DND-41 (cell line): ENCODE results near the gene NDE1.

Experiments
- ATAC-seq: fragments of 200-7000 bp; cut with Tn5 transposase; 3 replicates; pipeline ENCODE4 v1.9.1; 2021; ENCODE audit warnings: low read depth; ENCODE audit not compliant: insufficient read depth
- DNase-seq: peaks from one replicate; pipeline ENCODE4 v3.0.0-alpha.2; 2020
- H2AFZ ChIP-seq: 2 replicates; pipeline ENCODE4 v1.6.0; 2012; ENCODE audit warnings: low read depth, low read length
- H3K27ac ChIP-seq: 2 replicates; pipeline ENCODE4 v1.5.1; 2012; ENCODE audit warnings: low read length, inconsistent platforms
- H3K27me3 ChIP-seq: fragments of 200-600 bp; sonication (generic); 2 replicates; pipeline ENCODE4 v1.6.0; 2012; ENCODE audit warnings: low read length, mild to moderate bottlenecking, inconsistent platforms; ENCODE audit not compliant: insufficient read depth, poor library complexity
- H3K36me3 ChIP-seq: 2 replicates; pipeline ENCODE4 v1.5.1; 2012; ENCODE audit warnings: low read length, inconsistent platforms; ENCODE audit not compliant: insufficient read depth
- H3K4me1 ChIP-seq: 2 replicates; pipeline ENCODE4 v1.5.1; 2012; ENCODE audit warnings: mild to moderate bottlenecking, low read length; ENCODE audit not compliant: insufficient read depth
- H3K4me2 ChIP-seq: 2 replicates; pipeline ENCODE4 v1.6.0; 2012; ENCODE audit warnings: mild to moderate bottlenecking, moderate library complexity, low read length, inconsistent platforms; ENCODE audit not compliant: insufficient read depth
- H3K4me3 ChIP-seq, 2 experiments: fragments of 200-600 bp in 1 of 2; shearing (Covaris generic) in 1 of 2; 2 replicates each; pipeline ENCODE4 v1.5.1; 2012 to 2016; ENCODE audit warnings: inconsistent platforms in 2 of 2, low read length in 2 of 2, mild to moderate bottlenecking in 2 of 2, low read depth in 1 of 2, moderate library complexity in 1 of 2
- H3K79me2 ChIP-seq: 2 replicates; pipeline ENCODE4 v1.6.0; 2012; ENCODE audit warnings: low read length, inconsistent platforms; ENCODE audit not compliant: insufficient read depth
- H3K9ac ChIP-seq: 2 replicates; pipeline ENCODE4 v1.6.0; 2012; ENCODE audit warnings: low read depth, mild to moderate bottlenecking, inconsistent platforms, low read length, moderate library complexity
- H3K9me3 ChIP-seq: 2 replicates; pipeline ENCODE4 v1.5.1; 2012; ENCODE audit warnings: low read length, moderate library complexity, mild to moderate bottlenecking, inconsistent platforms; ENCODE audit not compliant: insufficient read depth, severe bottlenecking
- H4K20me1 ChIP-seq: 2 replicates; pipeline ENCODE4 v1.6.0; 2012; ENCODE audit warnings: low read length; ENCODE audit not compliant: insufficient read depth
- EZH2 ChIP-seq: IDR thresholded peaks from 3 replicates; pipeline ENCODE4 v1.6.1; 2012; ENCODE audit warnings: borderline replicate concordance, low read depth, mild to moderate bottlenecking, moderate library complexity, low read length, inconsistent platforms; ENCODE audit not compliant: severe bottlenecking
- TF ChIP-seq, protein P1 (sequence below): IDR thresholded peaks from 2 replicates; pipeline ENCODE4 v1.5.1; 2012; ENCODE audit warnings: borderline replicate concordance, low read length, moderate library complexity, mild to moderate bottlenecking; ENCODE audit not compliant: poor library complexity, severe bottlenecking; ENCODE audit errors: extremely low read depth

NDE1 gene

DNA sequence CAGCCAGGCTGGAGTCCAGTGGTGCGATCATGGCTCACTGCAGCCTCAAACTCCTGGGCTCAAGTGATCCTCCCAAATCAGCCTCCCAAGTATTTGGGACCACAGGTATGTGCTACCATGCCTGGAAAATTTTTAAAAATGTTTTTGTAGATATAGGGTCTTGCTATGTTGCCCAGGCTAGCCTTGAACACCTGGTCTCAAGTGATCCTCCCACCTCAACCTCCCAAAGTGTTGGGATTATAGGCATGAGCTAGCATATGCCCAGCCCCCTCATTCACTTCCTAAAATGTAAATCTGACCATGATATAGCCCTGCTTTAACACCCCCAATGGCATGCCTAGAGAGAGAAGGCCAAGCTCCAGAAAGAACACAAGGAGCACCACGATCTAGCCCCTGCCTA lies 98.6 kb downstream of the NDE1 start:
- no peaks in the 10 kb centered on the region for H3K27me3 ChIP-seq
- no peaks in the 10 kb centered on the region for H4K20me1 ChIP-seq
- H3K4me1 ChIP-seq = no peaks in the 10 kb centered on the region
- no peak overlapping the region for H3K4me3 ChIP-seq
- ATAC-seq (no peak), DNase-seq (no peak)
- no peak overlapping the region for H3K9ac ChIP-seq
- H2AFZ ChIP-seq = no peak overlapping the region
- H3K36me3 ChIP-seq = no peaks in the 10 kb centered on the region
- no peaks in the 10 kb centered on the region for H3K79me2 ChIP-seq
- no peak overlapping the region for H3K27ac ChIP-seq
- TF ChIP-seq, protein P1, sequence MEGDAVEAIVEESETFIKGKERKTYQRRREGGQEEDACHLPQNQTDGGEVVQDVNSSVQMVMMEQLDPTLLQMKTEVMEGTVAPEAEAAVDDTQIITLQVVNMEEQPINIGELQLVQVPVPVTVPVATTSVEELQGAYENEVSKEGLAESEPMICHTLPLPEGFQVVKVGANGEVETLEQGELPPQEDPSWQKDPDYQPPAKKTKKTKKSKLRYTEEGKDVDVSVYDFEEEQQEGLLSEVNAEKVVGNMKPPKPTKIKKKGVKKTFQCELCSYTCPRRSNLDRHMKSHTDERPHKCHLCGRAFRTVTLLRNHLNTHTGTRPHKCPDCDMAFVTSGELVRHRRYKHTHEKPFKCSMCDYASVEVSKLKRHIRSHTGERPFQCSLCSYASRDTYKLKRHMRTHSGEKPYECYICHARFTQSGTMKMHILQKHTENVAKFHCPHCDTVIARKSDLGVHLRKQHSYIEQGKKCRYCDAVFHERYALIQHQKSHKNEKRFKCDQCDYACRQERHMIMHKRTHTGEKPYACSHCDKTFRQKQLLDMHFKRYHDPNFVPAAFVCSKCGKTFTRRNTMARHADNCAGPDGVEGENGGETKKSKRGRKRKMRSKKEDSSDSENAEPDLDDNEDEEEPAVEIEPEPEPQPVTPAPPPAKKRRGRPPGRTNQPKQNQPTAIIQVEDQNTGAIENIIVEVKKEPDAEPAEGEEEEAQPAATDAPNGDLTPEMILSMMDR = no peak
- no peak for TF ChIP-seq EZH2
- no peak overlapping the region for H3K4me2 ChIP-seq
- H3K9me3 ChIP-seq = no peaks in the 10 kb centered on the region

DNA sequence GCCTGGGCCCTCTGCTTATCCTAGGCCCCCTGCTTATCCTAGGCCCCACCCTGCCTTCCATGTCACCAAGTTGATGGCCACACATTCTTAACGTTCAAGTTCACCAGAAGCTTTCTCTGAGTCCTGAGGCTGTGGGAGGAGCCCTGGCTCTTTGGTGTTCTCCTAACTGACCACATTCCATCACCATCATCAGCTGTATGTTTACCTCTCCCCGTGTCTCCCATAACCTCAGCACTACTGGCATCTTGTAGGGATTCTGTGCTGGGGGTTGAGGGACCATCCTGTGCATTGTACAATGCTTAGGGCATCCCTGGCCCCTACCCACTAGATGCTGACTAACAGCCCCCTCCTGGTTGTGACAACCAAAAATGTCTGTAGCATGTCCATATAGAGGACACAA lies 99.3 kb downstream of the NDE1 start:
- TF ChIP-seq, protein P1 = no peak
- TF ChIP-seq EZH2 = no peak
- DNase-seq (no peak), ATAC-seq (no peak)
- Histone ChIP-seq H4K20me1 (no peaks in the 10 kb centered on the region), H3K9ac (no peak overlapping the region), H2AFZ (no peak overlapping the region), H3K4me3 (no peak overlapping the region), H3K36me3 (no peaks in the 10 kb centered on the region), H3K27me3 (no peaks in the 10 kb centered on the region), H3K79me2 (no peaks in the 10 kb centered on the region), H3K9me3 (no peaks in the 10 kb centered on the region), H3K27ac (no peak overlapping the region), H3K4me1 (no peaks in the 10 kb centered on the region), H3K4me2 (no peak overlapping the region)

- H2AFZ ChIP-seq = no peak overlapping the region
- no peaks in the 10 kb centered on the region for H3K27me3 ChIP-seq
- no peaks in the 10 kb centered on the region for H3K9me3 ChIP-seq
- no peak overlapping the region for H3K4me2 ChIP-seq
- no peaks in the 10 kb centered on the region for H4K20me1 ChIP-seq
- no peaks in the 10 kb centered on the region for H3K79me2 ChIP-seq
- no peak overlapping the region for H3K27ac ChIP-seq
- no peak overlapping the region for H3K9ac ChIP-seq
- ATAC-seq (no peak), DNase-seq (no peak)
- TF ChIP-seq, protein P1 = no peak
- TF ChIP-seq EZH2 = no peak
- H3K4me3 ChIP-seq = no peak overlapping the region
- H3K36me3 ChIP-seq = no peaks in the 10 kb centered on the region
- no peaks in the 10 kb centered on the region for H3K4me1 ChIP-seq
These were observed 99.9 kb downstream of the NDE1 start for GRCh38 chr16:15749985-15750384.

DNA sequence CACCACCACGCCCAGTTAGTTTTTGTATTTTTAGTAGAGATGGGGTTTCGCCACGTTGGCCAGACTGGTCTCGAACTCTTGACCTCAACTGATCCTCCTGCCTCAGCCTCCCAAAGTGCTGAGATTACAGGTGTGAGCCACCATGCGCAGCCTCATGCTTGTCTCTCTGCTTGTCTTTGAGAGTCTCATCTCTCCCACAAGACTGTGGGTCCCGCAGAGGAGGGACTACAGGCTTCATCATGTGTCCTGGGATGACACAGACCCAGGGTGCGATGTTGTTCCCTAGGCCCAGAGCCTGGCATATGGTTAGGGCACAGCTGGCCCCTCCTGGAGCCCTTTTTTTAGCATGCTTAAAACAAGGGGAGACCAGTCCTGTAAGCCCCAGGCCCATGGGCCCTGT lies 101.9 kb downstream of the NDE1 start:
- no peak for TF ChIP-seq EZH2
- TF ChIP-seq, protein P1 = no peak
- H3K27me3 ChIP-seq = no peaks in the 10 kb centered on the region
- ATAC-seq = no peak
- H4K20me1 ChIP-seq = no peaks in the 10 kb centered on the region
- no peak for DNase-seq
- H3K36me3 ChIP-seq = no peaks in the 10 kb centered on the region
- H3K9ac ChIP-seq = no peak overlapping the region
- H3K27ac ChIP-seq = no peak overlapping the region
- H3K4me3 ChIP-seq = no peak overlapping the region
- H2AFZ ChIP-seq = no peak overlapping the region
- no peak overlapping the region for H3K4me2 ChIP-seq
- no peaks in the 10 kb centered on the region for H3K4me1 ChIP-seq
- H3K9me3 ChIP-seq = no peaks in the 10 kb centered on the region
- H3K79me2 ChIP-seq = no peaks in the 10 kb centered on the region
